ENCODE measurements around the gene DBNDD2.

DBNDD2 gene

GRCh38 chr20:45436732-45437485 is 28.8 kb downstream of the DBNDD2 start:
- TF ChIP-seq FOXM1 (IDR thresholded peaks at IDR 0.05; ENCODE audit: borderline replicate concordance, low read depth) (no peak), TEAD4 (IDR thresholded peaks at IDR 0.05) (no peak), EP300 (IDR thresholded peaks at IDR 0.05; ENCODE audit: borderline replicate concordance) (no peak), ZBTB7A (IDR thresholded peaks at IDR 0.05; ENCODE audit: low read depth) (peak; percentile 60; the same call in 1 of the 2 replicates), YY1 (IDR thresholded peaks at IDR 0.05; ENCODE audit: low read depth) (peak; percentile 49; the same call in 1 of the 2 replicates), CREB1 (IDR thresholded peaks at IDR 0.05; ENCODE audit: low read depth) (no peak), NFIC (IDR thresholded peaks at IDR 0.05) (no peak), TCF12 (IDR thresholded peaks at IDR 0.05; ENCODE audit: low read depth) (no peak), REST (IDR thresholded peaks at IDR 0.05; ENCODE audit: low read depth) (no peak), CEBPB (IDR thresholded peaks at IDR 0.05) (no peak), TAF1 (IDR thresholded peaks at IDR 0.05; ENCODE audit: low read depth) (no peak), EGR1 (IDR thresholded peaks at IDR 0.05) (0 out of 2 replicates have a peak, but pooled peaks have one; percentile 16), RAD21 (IDR thresholded peaks at IDR 0.05; ENCODE audit: low read depth) (peak; percentile 91)
- TF ChIP-seq, protein P1, sequence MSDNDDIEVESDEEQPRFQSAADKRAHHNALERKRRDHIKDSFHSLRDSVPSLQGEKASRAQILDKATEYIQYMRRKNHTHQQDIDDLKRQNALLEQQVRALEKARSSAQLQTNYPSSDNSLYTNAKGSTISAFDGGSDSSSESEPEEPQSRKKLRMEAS (IDR thresholded peaks at IDR 0.05): 0 out of 2 replicates have a peak, but pooled peaks have one; percentile 26
- TF ChIP-seq, protein P2, sequence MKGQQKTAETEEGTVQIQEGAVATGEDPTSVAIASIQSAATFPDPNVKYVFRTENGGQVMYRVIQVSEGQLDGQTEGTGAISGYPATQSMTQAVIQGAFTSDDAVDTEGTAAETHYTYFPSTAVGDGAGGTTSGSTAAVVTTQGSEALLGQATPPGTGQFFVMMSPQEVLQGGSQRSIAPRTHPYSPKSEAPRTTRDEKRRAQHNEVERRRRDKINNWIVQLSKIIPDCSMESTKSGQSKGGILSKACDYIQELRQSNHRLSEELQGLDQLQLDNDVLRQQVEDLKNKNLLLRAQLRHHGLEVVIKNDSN (IDR thresholded peaks at IDR 0.05): no peak

GRCh38 chr20:45440424-45440823 is 32.3 kb downstream of the DBNDD2 start:
- TF ChIP-seq TAF1 (IDR thresholded peaks at IDR 0.05; ENCODE audit: low read depth) (no peak), ZBTB7A (IDR thresholded peaks at IDR 0.05; ENCODE audit: low read depth) (no peak), TEAD4 (IDR thresholded peaks at IDR 0.05) (no peak), CEBPB (IDR thresholded peaks at IDR 0.05) (no peak), REST (IDR thresholded peaks at IDR 0.05; ENCODE audit: low read depth) (no peak), NFIC (IDR thresholded peaks at IDR 0.05) (no peak), RAD21 (IDR thresholded peaks at IDR 0.05; ENCODE audit: low read depth) (no peak)
- TF ChIP-seq, protein P1 (IDR thresholded peaks at IDR 0.05): no peak
- TF ChIP-seq, protein P2 (IDR thresholded peaks at IDR 0.05): no peak

GRCh38 chr20:45440891-45441685 is 33.0 kb downstream of the DBNDD2 start:
- TF ChIP-seq NFIC (IDR thresholded peaks at IDR 0.05) (no peak), ZBTB7A (IDR thresholded peaks at IDR 0.05; ENCODE audit: low read depth) (no peak), EGR1 (IDR thresholded peaks at IDR 0.05) (no peak), RAD21 (IDR thresholded peaks at IDR 0.05; ENCODE audit: low read depth) (no peak), EP300 (IDR thresholded peaks at IDR 0.05; ENCODE audit: borderline replicate concordance) (no peak)

DNA sequence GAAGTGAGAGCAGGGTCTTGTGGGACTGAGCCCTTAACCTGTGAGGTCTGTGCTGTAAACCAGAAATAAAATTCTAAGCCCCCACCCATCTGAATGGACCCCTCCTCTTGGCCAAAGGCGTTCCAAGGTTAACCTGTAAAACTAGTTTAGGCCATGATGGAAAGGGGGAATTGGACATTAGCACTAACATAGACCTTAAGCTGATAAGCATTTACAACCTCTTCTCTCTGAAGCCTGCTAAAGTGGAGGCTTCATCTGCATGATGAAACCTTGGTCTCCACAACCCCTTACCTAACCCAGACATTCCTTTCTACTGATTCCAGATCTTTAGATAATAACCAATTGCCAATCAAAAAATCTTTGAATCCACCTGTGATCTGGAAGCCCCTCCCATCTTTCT is 33.7 kb downstream of the DBNDD2 start:
- no peak for TF ChIP-seq CREB1 (IDR thresholded peaks at IDR 0.05; ENCODE audit: low read depth)

DNA sequence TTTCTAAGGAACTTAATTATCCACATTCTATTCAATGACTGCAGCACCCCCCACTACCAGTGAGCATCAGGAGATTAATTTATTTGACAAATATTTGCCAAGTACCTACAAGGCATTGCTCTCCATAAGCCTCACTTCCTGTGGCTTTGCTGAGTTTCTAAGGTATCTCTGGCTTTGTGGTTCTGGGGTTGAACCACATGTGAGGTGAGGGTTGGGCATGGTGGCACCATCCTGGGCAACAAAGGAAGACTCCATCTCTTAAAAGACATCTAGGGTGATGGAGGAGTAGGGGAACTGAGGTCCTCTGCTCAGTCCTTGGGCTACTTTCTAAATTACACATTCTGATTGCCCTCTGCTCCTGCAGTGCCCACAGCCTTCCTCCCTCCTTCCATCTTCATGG is 36.0 kb downstream of the DBNDD2 start:
- TF ChIP-seq EGR1 (IDR thresholded peaks at IDR 0.05): no peak
- no peak for TF ChIP-seq REST (IDR thresholded peaks at IDR 0.05; ENCODE audit: low read depth)
- TF ChIP-seq, protein P2 (IDR thresholded peaks at IDR 0.05): no peak
- no peak for TF ChIP-seq RAD21 (IDR thresholded peaks at IDR 0.05; ENCODE audit: low read depth)
- no peak for TF ChIP-seq FOXM1 (IDR thresholded peaks at IDR 0.05; ENCODE audit: borderline replicate concordance, low read depth)
